Raji (cell line): Measurements from ENCODE around the gene L1CAM.

Experiments used
- POLR2A ChIP-seq: IDR thresholded peaks from 2 replicates; pipeline ENCODE4 v1.6.1; 2011; ENCODE audit warnings: low read depth, low read length, control low read depth; ENCODE audit not compliant: insufficient read depth

The L1CAM gene

DNA sequence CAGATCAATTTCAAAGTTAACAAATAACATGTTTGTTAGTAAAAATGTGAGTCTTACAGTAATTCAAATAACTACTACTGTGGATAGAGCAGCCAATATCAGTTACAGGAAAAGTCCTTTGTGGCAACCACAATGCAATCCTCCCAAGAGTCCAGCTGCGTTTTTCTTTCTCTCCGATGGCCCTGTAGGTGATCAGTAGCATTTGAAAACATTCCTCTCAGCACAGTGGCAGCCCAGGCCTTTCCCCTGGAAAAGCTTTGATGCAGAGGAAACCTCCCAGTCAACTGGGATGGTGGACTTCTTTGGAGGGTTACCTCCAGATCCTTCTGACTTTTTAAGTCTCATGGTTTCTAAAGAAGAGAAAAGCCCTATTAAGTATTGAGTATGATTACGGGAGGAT lies 37.6 kb downstream of the L1CAM start:
- no peak for TF ChIP-seq POLR2A

DNA sequence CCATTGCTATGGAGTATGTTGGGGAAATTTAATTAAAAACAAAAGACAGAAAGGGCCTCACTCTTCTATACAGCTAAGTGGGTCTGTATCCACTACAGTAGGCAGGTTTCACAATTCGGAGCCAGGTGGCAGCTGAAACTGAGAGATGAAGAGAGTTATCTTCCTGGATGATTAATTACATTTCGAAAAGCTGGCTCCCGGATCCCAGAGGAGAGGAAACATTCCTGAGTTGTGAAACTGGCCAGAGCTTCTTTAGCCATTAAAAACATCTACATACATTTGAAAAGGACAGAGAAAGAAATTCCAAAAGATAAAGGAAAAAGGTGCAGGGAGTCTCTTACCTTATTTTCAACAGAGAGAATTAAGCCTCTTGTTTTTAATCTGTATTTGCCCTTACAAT lies 40.1 kb downstream of the L1CAM start:
- no peak for TF ChIP-seq POLR2A

DNA sequence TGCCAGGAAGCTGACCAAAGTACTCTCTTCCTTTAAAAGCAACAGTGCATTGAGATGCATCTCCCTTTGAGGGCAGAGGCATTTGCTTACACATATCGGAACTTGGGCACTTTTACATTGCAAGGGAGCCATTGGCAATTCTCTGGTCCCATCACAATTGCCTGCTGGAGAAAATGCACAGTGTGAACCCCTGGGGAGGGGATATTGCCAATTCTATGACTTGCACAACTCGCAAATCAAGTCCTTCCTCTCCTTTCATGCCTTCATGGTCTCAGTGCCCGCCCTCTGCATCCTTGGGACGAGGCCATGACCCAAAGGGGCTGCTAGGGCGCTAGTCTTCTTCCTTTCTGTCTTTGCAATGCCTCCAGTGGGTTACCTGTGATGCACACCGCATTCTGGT lies 40.8 kb downstream of the L1CAM start:
- no peak for TF ChIP-seq POLR2A

- TF ChIP-seq POLR2A, result no peak
These were observed 41.4 kb downstream of the L1CAM start for GRCh38 chrX:153844509-153845082.

DNA sequence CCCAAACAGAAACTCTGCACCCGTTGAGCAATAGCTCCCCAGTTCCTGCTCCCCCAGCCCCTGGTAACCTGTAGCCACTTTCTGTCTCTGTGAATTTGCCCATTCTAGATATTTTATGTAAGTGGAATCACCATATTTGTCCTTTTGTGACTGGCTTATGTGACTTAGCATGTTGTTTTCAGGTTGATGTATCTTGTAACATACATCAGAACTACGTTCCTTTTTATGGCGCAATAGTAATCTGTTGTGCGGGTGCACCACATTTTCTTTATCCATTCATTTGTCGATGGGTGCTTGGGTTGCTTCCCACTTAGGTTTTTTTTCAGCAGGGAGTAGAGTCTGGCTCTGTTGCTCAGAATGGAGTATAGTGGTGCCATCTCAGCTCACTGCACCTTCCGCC lies 49.1 kb downstream of the L1CAM start:
- TF ChIP-seq POLR2A, result no peak

- no peak for TF ChIP-seq POLR2A
These were observed 53.2 kb downstream of the L1CAM start for GRCh38 chrX:153832728-153833127.

DNA sequence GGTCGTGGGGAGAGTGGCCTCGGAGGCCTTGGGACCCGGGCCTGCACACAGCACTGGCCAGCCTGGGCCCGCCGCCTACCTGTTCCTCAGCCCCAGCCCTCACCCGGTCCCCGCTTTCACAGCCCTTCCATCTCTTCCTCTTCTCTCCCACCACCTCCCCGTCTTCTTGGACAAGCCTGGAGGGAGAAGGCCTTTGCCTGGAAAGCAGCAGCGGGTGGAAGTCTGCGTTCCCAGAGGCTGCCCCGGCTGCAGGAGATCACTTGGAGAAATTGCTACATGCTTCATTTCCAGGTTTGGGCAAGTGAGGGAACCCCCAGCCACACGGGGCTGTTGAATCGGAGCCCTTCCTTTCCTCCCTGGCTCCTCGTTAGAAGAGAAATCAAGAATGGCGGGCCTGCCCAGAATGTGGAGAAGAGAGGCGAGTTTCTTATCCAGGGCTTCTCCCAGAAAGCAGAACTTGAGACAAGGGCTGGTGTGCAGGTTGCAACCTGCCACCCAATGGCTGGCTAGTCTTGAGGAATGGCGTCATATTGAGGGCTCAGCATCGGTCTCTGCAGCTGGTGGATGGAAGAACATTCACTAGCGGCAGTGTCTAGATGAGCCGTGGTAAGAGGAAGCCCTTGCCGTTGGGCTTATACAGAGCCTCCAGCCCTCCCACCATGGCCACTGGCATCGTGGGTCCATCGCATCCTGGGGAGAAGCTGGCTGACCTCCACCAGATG lies 54.4 kb downstream of the L1CAM start:
- TF ChIP-seq POLR2A, result no peak

DNA sequence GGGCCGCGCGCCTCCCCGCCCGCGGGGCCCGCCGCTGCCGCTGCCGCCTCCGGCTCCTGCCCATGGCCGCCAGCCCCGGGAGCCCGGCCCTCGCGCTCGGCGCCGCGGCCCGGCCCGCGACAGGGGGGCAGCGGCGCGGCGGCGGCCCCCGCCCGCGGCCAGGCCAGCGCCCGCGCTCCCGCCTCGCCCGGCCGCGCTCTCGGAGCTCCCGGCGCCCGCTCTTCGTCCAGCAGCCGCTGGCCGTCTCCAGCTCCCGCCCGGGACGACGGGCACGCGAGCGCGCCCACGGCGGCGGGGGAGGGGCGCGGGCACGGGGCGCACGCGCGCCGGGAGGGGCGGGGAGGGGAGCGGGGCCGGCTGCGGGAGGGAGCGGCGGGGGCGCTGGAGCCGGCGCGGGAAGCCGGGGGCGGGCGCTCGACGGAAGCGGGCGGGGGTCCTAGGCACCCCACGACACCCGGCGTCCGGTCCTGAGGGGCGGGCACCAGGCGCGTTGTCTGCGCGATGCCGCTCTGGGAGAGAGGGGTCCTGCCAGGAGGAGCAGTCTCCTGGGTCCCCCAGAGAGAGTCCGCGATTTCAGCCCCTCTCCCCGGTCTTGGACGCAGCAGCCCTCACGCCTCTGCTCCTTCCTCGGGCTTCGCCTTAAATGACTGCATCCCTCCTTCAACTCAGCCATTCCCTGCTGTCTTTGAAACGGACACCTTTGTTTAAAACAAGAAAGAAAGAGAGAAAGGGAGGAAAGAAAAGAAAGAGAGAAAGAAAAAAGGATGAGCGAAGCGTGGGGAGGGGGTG lies 55.1 kb downstream of the L1CAM start:
- no peak for TF ChIP-seq POLR2A

- TF ChIP-seq POLR2A, result no peak
These were observed 56.0 kb downstream of the L1CAM start, which contains the start of gene PDZD4 for GRCh38 chrX:153829799-153830639. Gene PDZD4, minus strand, starts transcription at chrX:153830544. Its CDS starts 246 bp downstream, at chrX:153830298.

DNA sequence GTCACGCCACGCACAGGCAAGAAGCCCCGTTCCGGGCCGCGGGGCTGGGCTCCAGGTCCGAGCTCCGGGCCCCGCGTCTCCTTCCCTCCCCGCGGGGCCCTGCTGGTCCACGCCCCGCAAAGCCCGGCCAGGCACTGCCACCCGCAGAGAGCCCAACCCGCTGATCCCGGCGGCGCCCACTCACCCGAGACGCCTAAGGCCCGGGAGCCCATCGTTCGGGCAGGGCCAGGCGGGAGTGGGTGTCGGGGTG lies 56.5 kb downstream of the L1CAM start:
- TF ChIP-seq POLR2A, result no peak

GRCh38 chrX:153828723-153829548 lies 57.0 kb downstream of the L1CAM start:
- TF ChIP-seq POLR2A, result no peak

- TF ChIP-seq POLR2A, result no peak
These were observed 57.7 kb downstream of the L1CAM start for GRCh38 chrX:153828308-153828707.

DNA sequence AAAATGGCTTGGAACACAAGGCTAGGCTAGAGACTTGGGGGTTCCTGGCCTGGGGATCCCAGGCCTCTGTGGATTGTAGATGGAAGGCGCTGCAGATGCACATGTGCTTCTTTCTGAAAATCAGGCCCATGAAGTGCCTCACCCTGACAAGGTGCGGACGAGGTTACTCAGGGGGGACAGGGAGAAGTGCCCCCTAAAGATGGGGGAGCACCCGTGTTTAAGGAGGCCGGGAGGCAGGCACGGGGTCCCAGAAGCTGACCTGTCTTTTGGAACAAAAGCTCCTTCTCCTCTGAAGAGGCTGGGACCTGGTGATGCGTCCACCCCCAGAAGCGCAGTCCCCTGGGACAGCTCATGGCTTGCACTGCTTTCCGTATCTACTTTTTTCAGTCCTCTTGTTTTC lies 58.1 kb downstream of the L1CAM start:
- TF ChIP-seq POLR2A, result no peak

DNA sequence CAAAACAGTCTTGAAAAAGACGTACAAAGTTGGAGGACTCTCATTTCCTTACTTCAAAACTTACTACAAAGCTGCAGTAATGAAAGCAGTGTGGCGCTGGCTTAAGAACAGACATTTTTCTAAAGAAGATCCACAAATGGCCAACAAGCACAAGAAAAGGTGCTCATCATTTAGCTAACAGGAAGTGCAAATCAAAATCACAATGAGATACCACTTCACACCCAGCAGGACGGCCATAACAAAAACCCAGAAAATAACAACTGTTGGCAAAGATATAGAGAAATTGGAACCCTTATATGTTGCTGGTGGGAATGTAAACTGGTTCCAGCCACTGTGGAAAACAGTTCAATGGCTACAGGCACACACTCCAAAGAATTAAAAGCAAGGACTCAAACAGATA lies 59.0 kb downstream of the L1CAM start:
- no peak for TF ChIP-seq POLR2A

GRCh38 chrX:153825042-153825441 lies 60.9 kb downstream of the L1CAM start:
- TF ChIP-seq POLR2A, result no peak
